Activated naive CD8-positive, alpha-beta T cell treated with anti-CD3 and anti-CD28 coated beads, Interleukin-2, amount 50 U/mL, for 16 hours (primary cell): ENCODE results near the gene TRAM2.

Experiments
- DNase-seq: peaks from one replicate; pipeline ENCODE4 v3.0.0-alpha.2; 2020; ENCODE audit warnings: low read depth, low spot score

TRAM2 gene

GRCh38 chr6:52547647-52548352 lies 29.1 kb downstream of the TRAM2 start:
- no peak for DNase-seq

- DNase-seq, result no peak
These were observed 30.2 kb downstream of the TRAM2 start for GRCh38 chr6:52546678-52547077.

- no peak for DNase-seq
These were observed 30.7 kb downstream of the TRAM2 start for GRCh38 chr6:52546192-52546591.

- DNase-seq, result no peak
These were observed 31.3 kb downstream of the TRAM2 start for GRCh38 chr6:52545406-52546119.

GRCh38 chr6:52544602-52545405 lies 32.1 kb downstream of the TRAM2 start:
- DNase-seq, result no peak

- DNase-seq, result no peak
These were observed 32.9 kb downstream of the TRAM2 start for GRCh38 chr6:52543729-52544601.

- DNase-seq, result no peak
These were observed 33.6 kb downstream of the TRAM2 start for GRCh38 chr6:52543262-52543661.

GRCh38 chr6:52541135-52541534 lies 35.7 kb downstream of the TRAM2 start:
- DNase-seq, result no peak

GRCh38 chr6:52540286-52540902 lies 36.5 kb downstream of the TRAM2 start:
- DNase-seq, result no peak

- DNase-seq, result no peak
These were observed 37.3 kb downstream of the TRAM2 start for GRCh38 chr6:52539607-52540006.

GRCh38 chr6:52538901-52539354 lies 37.9 kb downstream of the TRAM2 start:
- DNase-seq, result no peak

- no peak for DNase-seq
These were observed 38.5 kb downstream of the TRAM2 start for GRCh38 chr6:52538252-52538900.

GRCh38 chr6:52537001-52537753 lies 39.7 kb downstream of the TRAM2 start:
- DNase-seq, result no peak

- DNase-seq, result no peak
These were observed 40.4 kb downstream of the TRAM2 start for GRCh38 chr6:52536424-52536916.

GRCh38 chr6:52535711-52536423 lies 41.0 kb downstream of the TRAM2 start:
- DNase-seq, result no peak

GRCh38 chr6:52534966-52535390 lies 41.9 kb downstream of the TRAM2 start:
- no peak for DNase-seq

- DNase-seq, result no peak
These were observed 42.5 kb downstream of the TRAM2 start for GRCh38 chr6:52534363-52534762.

GRCh38 chr6:52533491-52533890 lies 43.4 kb downstream of the TRAM2 start:
- DNase-seq, result no peak

GRCh38 chr6:52532457-52532856 lies 44.4 kb downstream of the TRAM2 start:
- no peak for DNase-seq
